HG02610 (cell line): Measurements from ENCODE around the gene CENPO.
"Not testable (repeated sequence)": the region's sequence is repeated elsewhere in the genome, so short reads cannot be mapped to it uniquely, and the experiment has no call there.

Experiments used
- ATAC-seq: cut with Tn5 transposase; IDR thresholded peaks from one replicate; pipeline ENCODE4 v1.9.1; 2021; ENCODE audit warnings: mild to moderate bottlenecking, moderate library complexity; ENCODE audit not compliant: unreplicated experiment

Gene CENPO

GRCh38 chr2:24822049-24822706, 29.0 kb downstream of the CENPO start:
- ATAC-seq: no peak

DNA sequence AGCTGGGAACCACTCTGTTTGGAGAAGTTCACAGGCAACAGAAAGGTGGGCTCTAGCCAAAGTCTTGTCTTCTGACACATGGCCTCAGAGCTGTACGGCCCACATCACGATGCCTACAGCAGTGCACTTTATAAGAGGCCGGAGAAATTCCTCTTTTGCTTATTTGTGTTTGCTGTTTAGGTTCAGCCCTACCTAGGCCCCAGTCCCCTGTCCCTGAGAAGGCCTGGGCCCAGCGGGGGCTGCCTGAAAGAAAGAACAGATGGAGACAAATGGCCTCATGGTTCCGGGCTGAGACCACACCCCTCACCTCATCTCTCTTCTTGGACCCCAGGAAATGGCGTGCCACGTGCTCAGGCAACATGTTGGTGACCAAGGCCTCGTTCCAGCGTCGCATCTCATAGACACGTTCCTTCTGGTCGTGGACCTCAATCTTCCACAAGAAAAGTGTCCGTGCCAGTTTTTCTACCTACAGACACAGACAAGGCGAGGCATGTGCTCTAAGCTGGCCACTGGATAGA, 30.9 kb downstream of the CENPO start:
- ATAC-seq: no peak

- ATAC-seq: no peak
Observed at GRCh38 chr2:24824966-24825882, 32.0 kb downstream of the CENPO start.

- ATAC-seq: no peak
Observed at GRCh38 chr2:24825883-24826772, 32.9 kb downstream of the CENPO start.

- ATAC-seq: no peak
Observed at GRCh38 chr2:24826773-24827145, 33.5 kb downstream of the CENPO start.

DNA sequence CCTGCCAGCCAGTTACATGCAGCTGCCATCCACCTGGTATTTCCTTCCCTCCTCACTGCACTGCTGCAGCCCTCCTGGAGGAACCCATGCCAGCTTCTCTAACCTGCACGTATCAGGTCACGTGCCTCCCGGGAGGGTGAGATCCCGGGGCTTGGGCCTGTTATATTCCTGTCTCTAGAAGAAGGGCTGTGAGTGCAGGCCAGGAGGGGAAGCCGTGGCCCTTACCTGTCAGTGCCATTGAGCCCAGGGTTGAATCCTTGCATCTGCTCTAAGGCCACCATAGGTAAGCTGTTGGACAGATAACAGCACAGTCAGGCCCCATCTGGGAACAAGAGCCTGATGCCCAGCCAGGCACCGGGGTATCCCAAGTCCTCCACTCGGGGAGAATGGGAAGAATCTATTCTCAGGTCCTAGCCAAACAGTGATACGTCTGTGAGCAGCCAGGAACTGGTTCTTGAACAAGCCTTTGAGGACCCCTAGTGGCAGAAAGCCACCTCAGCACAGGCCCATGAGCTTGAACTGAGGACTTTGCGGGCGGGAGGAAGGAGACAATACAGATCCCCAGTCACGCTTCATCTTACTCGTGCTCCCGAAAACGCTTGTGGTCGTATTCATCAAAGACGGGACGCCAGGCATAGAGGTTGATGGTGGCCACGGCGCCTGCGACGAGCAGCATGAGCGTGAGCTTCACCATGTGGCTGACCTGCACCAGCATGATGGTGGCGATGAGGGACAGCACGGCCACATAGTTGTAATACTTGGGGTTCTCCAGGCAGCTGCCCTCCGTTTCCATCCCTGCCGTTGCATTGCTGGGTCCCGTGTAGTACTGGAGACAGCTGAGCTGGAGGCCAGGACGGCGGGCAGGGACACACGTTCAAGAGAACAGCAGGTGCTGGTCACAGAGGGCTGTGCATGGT, 34.4 kb downstream of the CENPO start:
- ATAC-seq: peak; percentile 74

DNA sequence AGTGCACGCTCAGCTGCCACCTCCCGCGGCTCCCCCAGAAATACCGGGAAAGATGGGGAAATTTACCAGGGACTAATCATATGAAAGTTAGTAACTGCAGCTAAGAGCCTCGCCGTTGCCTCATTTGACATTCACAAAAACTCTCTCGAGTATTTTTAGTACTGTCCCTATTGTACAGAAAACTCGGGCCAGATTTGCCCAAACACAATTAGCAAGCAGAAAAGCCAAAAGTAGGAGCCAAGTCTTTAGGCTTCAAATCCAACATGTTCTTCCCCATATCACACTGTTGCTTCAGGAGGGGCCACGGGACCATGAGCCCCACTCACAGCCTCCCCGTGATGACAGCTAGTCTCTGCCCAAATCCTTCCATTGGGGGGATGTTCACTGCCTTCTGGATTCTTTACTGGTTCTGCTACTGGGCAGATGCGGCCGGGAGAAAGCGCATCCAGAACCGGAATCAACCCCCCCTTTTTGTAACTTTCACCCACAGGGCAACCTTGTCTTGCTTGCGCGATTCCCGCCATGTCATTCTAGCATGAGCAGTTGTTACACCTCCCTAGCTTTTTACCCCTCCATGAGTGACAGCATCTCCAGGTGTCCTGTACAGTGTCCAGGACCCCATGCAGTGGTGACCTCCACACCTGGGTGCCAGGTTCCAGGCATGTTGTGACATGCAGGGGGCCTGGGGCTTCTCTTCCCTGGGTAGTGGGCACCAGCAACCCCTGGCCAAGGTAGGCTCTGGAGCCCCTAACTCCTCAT, 35.2 kb downstream of the CENPO start:
- ATAC-seq: no peak

DNA sequence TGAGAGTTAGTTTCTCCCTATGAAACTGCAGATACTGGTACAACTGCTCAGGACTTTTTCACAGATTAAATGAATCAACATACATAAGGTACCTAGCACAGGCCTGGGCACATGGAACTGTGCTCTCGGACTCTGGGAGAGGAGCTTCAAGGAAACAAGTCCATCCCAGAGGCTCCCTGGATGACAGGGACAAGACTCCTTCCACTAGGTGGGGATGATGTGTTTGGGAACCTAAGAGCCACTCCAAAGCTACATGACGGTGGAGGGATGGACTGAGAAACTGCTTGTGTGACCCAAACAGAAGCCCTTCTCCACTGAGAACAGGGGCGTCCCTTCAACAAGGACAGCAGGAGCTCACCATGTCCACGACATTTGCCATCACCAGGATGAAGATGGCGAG, 37.1 kb downstream of the CENPO start:
- ATAC-seq: no peak

GRCh38 chr2:24830786-24831185, 37.6 kb downstream of the CENPO start:
- ATAC-seq: no peak

DNA sequence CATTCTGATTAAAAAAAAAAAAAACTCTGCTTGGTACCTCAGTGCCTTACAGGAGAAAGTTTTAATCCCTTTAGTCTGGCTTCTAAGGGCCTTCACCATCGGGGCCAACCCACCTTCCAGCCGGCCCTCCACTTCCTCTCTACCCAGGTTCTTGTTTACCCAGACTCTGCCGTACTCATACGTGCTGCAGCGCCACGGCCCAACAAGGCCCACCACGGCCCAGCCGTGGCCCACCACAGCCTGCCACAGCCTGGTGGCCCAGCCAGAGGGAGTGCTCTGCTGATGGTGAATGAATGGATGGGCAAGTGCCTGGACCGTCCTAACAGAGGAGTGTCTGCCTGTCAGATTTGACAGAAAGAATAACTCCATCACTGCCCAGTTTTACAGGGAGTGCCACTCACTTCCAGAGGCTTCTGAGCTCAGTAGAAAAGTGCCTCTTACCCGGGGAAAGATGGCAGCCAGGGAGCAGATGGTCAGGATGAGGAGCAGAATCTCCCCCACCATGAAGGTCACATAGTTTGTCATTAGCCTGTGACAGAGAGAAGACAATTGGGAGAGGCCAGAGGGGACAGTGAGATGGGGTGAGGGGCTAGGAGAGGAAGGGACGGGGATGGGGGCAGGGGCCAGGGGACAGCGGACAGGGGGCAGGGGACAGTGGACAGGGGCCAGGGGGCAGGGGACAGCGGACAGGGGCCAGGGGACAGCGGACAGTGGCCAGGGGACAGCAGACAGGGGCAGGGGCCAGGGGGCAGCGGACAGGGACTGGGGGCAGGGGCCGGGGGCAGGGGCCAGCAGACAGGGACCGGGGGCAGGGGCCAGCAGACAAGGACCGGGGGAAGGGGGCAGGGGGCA, 38.2 kb downstream of the CENPO start:
- ATAC-seq: no peak

- ATAC-seq: no peak
Observed at GRCh38 chr2:24832073-24832461, 38.8 kb downstream of the CENPO start.

DNA sequence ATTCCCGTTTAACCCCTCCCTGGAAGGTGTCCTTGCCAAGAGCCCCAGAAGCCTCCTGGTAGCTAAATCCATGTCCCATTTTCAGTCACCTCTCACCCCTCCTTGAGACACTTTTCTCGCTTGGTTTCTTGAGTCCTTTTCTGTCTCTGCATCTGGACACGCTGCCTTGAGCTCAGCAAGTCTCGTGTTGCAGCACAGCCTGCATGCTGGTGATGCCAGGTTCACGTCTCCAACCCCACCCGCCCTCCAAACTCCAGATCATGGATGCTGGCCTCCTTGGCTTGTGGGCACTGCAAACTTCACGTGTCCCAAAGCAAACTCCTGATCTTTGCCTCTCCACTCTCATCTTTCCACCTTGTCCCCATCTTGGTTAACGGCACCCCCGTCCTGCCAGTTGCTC, 39.3 kb downstream of the CENPO start:
- ATAC-seq: no peak

- no peak for ATAC-seq
Observed at GRCh38 chr2:24832931-24833701, 39.9 kb downstream of the CENPO start.

DNA sequence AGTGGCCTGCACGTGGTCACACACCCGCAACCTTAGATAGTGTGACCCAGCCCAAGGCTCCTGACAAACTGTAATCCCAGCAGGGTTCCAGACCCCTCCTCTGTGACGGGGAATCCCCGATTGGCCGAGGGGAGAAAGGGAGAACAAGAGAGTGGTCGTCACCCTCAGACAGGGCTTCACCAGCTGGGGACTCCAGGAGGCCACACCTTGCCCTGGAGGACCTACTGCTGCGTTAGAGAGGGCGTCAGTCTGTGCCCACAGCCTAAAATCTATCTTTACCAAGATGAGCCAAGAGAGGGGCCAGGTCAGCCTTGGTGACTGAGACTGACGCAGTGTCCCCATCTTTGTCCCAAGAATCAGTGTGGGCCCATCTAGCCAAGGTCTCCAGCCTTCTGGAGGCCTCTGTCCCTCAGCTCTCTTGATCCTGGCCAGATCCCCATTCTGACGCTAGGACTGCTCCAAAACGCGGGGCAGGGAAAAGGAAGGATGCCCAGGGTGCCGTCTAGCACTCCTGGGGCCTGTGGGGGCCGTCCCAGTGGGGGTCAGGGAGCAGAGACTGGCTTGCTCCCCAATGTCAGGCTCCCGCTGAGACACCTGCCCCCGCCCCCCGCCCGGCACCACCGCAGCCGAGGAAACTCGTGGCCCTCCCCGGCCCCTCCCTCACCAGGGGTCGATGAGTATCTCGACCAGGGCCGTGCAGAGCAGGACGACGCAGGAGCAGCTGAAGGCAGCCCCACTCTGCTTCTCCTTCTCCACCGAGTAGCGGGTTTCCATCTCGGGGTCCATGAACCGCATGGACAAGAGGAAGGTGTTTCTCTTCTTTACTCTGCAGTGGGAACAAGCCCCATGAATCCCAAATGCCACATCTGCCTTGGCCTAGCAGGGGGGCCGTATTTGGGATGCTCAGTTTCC, 40.9 kb downstream of the CENPO start:
- ATAC-seq: no peak

DNA sequence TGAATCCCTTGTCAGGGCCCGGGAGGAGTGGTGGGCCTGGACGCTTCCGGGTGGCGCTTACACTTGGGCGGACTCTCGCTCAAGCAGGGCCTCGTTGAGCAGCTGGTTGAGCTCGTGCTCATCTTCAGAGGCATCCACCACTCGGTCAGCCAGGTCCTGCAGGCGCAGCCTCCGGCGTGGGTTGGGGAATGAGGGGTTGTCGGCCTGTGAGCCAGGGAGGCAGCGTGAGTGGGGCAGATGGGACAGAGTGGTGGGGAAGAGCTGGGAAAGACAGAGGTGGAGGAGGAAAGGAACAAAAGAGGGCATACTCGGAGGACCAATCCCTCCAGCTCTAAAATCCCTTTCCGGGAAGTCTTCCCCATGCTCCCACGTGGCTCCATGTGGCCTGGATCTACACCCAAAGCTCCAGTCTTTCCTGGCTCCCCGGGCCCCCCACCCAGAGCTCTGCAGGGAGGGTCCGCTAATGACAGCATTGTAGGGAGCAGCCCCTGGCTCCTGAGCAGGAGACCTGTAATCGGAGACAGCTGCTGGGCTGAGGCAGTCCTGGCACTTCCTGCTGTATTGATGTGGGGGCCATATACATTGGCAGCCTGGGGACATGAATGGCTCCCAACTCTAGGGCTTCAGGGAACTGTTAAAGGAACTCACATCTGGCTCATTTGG, 41.6 kb downstream of the CENPO start:
- no peak for ATAC-seq

- not testable (repeated sequence) for ATAC-seq
Observed at GRCh38 chr2:24835411-24835810, 42.2 kb downstream of the CENPO start.
